Panc1 (cell line): Measurements from ENCODE around the gene SLC2A11.

Experiments used
- CTCF ChIP-seq: fragments of 450-650 bp; IDR thresholded peaks from 2 replicates; pipeline ENCODE4 v1.5.1; 2017; ENCODE audit warnings: mild to moderate bottlenecking
- POLR2AphosphoS5 ChIP-seq: IDR thresholded peaks from 2 replicates; pipeline ENCODE4 v1.6.1; 2012; ENCODE audit warnings: mild to moderate bottlenecking, low read depth, low read length, moderate library complexity
- SIN3A ChIP-seq: IDR thresholded peaks from 2 replicates; pipeline ENCODE4 v1.6.1; 2012; ENCODE audit warnings: low read depth, mild to moderate bottlenecking, low read length, moderate library complexity, borderline replicate concordance; ENCODE audit not compliant: insufficient read depth
- TCF7L2 ChIP-seq: IDR thresholded peaks from 2 replicates; pipeline ENCODE4 v1.6.1; 2011; ENCODE audit warnings: mild to moderate bottlenecking, low read depth, low read length, inconsistent platforms
- TF ChIP-seq, protein P1 (sequence below), 2 experiments: IDR thresholded peaks; 2 replicates each; pipeline ENCODE4 v1.6.1; 2011 to 2012; ENCODE audit warnings: low read depth in 2 of 2, control low read depth in 1 of 2, low read length in 1 of 2, mild to moderate bottlenecking in 1 of 2, moderate library complexity in 1 of 2; ENCODE audit not compliant: insufficient read depth in 1 of 2

DNA sequence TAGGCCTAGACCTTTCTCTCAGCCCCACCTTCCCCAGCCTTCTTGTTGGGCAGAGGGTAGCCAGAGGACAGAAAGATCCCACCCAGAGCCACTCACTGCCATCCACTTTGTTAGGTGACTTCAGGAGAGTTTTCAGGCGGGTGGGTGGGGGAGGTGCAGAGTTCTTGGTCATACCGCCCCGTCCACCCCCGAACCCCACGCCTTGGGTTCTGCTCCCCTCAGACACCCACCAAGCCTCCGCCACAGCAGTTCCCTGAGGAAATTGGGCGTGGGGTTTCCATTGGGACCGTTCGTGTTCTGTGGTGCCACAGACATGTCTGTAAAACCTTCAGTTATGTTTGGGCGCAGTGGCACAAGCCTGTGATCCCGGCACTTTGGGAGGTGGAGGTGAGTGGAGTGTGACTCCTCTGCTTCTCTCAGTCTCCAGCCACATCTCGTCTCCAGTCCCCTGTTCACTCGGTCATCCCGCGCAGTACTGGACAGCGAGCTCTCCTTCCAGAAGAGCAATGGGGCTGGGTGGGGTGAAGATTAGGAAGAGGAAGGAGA, 38.0 kb downstream of the SLC2A11 start:
- TF ChIP-seq CTCF (no peak), POLR2AphosphoS5 (peak; percentile 9; the same call in 1 of the 2 replicates), SIN3A (no peak), TCF7L2 (no peak)
- TF ChIP-seq, protein P1, sequence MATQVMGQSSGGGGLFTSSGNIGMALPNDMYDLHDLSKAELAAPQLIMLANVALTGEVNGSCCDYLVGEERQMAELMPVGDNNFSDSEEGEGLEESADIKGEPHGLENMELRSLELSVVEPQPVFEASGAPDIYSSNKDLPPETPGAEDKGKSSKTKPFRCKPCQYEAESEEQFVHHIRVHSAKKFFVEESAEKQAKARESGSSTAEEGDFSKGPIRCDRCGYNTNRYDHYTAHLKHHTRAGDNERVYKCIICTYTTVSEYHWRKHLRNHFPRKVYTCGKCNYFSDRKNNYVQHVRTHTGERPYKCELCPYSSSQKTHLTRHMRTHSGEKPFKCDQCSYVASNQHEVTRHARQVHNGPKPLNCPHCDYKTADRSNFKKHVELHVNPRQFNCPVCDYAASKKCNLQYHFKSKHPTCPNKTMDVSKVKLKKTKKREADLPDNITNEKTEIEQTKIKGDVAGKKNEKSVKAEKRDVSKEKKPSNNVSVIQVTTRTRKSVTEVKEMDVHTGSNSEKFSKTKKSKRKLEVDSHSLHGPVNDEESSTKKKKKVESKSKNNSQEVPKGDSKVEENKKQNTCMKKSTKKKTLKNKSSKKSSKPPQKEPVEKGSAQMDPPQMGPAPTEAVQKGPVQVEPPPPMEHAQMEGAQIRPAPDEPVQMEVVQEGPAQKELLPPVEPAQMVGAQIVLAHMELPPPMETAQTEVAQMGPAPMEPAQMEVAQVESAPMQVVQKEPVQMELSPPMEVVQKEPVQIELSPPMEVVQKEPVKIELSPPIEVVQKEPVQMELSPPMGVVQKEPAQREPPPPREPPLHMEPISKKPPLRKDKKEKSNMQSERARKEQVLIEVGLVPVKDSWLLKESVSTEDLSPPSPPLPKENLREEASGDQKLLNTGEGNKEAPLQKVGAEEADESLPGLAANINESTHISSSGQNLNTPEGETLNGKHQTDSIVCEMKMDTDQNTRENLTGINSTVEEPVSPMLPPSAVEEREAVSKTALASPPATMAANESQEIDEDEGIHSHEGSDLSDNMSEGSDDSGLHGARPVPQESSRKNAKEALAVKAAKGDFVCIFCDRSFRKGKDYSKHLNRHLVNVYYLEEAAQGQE (IDR thresholded peaks at IDR 0.05; ENCODE audit: insufficient read depth in 1 of 2, low read depth in 2 of 2, low read length in 1 of 2) = no peak
